Ishikawa (cell line): ENCODE data around the gene C1orf105.

Experiments
- FOXM1 ChIP-seq: IDR thresholded peaks from 2 replicates; pipeline ENCODE4 v1.6.1; 2012; ENCODE audit warnings: low read depth, borderline replicate concordance
- ZBTB7A ChIP-seq: IDR thresholded peaks from 2 replicates; pipeline ENCODE4 v1.6.1; 2012; ENCODE audit warnings: low read depth

GRCh38 chr1:172401892-172402291, 18.6 kb upstream of the C1orf105 start:
- no peak for TF ChIP-seq FOXM1
- TF ChIP-seq ZBTB7A = no peak
